Calu3 (cell line): ENCODE measurements around the gene DPAGT1. TPM values are rescaled to one million over a fixed set of nuclear protein-coding genes. Genes with fewer than 3 reads are reported as not detected.

Source experiments
- BruUV-seq: library from RNA; stranded (reverse); fragments of 400-500 nt; replicated peaks from 2 replicates; lab custom pipeline; 2021; lab: Mats Ljungman, UMichigan
- CTCF ChIA-PET: fragments of 300-600 bp; sonication (Branson Sonifier 250); formaldehyde crosslinking; loops from one replicate; lab custom pipeline; 2022; ENCODE audit warnings: antibody characterized with exemption; lab: Charles Lee
- DNase-seq: peaks from one replicate; pipeline ENCODE4 v3.0.0; 2022
- H3K27ac Mint-ChIP-seq: one replicate; pipeline ENCODE4 v1.8.0; 2022; ENCODE audit warnings: mixed read lengths; ENCODE audit not compliant: unreplicated experiment
- H3K27me3 Mint-ChIP-seq: one replicate; pipeline ENCODE4 v1.8.0; 2022; ENCODE audit warnings: mixed read lengths; ENCODE audit not compliant: unreplicated experiment
- H3K36me3 Mint-ChIP-seq: one replicate; pipeline ENCODE4 v1.8.0; 2022; ENCODE audit warnings: mild to moderate bottlenecking, moderate library complexity, mixed read lengths; ENCODE audit not compliant: insufficient read depth, unreplicated experiment
- H3K4me1 Mint-ChIP-seq: one replicate; pipeline ENCODE4 v1.8.0; 2022; ENCODE audit warnings: mild to moderate bottlenecking, low read depth, mixed read lengths; ENCODE audit not compliant: unreplicated experiment
- H3K4me3 Mint-ChIP-seq: one replicate; pipeline ENCODE4 v1.8.0; 2022; ENCODE audit warnings: mild to moderate bottlenecking, low read depth, moderate library complexity, mixed read lengths; ENCODE audit not compliant: unreplicated experiment
- H3K9me3 Mint-ChIP-seq: one replicate; pipeline ENCODE4 v1.8.0; 2022; ENCODE audit warnings: low read depth, mixed read lengths; ENCODE audit not compliant: unreplicated experiment
- CTCF ChIP-seq: fragments of 200-600 bp; IDR thresholded peaks from one replicate; pipeline ENCODE4 v1.8.0; 2022; ENCODE audit warnings: antibody characterized with exemption; ENCODE audit not compliant: unreplicated experiment
- intact Hi-C: fragments of 100-400 bp; cut with micrococcal nuclease; formaldehyde crosslinking; loops from one replicate; pipeline ENCODE4 v1.10.0; 2022; ENCODE audit not compliant: unreplicated experiment
- total RNA-seq: library from RNA; stranded (reverse); gene quantifications from 2 replicates; pipeline ENCODE4 v1.2.3, GENCODE V29; 2022

DPAGT1 gene
- total RNA-seq, 1 experiment from 2014 or later, result 47.6 TPM

DNA sequence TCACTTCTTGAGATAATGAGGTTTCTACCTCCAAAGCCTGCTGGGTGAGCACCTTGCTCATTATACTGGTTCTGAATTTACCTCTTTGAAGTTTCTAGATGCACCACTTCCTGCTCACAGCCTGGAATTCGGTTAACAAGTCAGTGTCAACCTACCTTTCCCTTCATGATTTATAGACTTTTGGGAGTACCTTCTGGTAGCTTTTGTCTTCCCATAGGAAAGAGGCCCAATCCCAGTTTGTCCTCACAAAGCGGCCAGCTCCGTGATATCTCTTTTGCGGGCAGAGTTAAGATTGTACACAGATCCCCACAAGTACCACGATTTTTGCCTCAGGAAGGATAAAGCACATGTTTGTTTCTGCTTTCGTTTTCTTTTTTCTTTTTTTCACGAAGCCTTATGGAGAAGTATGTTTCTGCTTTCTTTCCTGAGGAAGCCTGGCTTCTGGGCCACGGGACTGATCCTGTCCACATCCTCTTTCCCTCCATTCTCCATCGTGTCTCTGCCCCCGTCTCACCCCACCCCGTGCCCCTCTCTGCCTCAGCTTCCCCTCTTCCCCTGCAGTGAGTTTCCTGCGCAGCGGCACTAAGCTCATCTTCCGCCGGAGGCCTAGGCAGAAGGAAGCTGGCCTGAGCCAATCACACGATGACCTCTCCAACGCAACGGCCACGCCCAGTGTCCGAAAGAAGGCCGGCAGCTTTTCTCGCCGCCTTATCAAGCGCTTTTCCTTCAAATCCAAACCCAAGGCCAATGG lies 14.0 kb upstream of the DPAGT1 start:
- no peak for TF ChIP-seq CTCF
- intact Hi-C loops, result no loop called here
- Mint-ChIP-seq H3K36me3 (peaks cover 13% of the 10 kb centered on the region), H3K4me1 (peaks cover 8% of the 10 kb centered on the region), H3K9me3 (no peaks in the 10 kb centered on the region), H3K4me3 (no peak overlapping the region), H3K27me3 (no peaks in the 10 kb centered on the region), H3K27ac (no peak overlapping the region)
- CTCF ChIA-PET, result interaction anchor here (0.7 kb wide), 1 partner anchor 302 kb away, joined by 4 read pairs; no protein-coding TSS in a partner anchor
- BruUV-seq, result no TSS peak
- DNase-seq, result no peak

- peaks cover 7% of the 10 kb centered on the region for H3K36me3 Mint-ChIP-seq
- H3K27ac Mint-ChIP-seq, result no peak overlapping the region
- CTCF ChIA-PET, result no interaction called here
- H3K9me3 Mint-ChIP-seq, result no peaks in the 10 kb centered on the region
- DNase-seq, result no peak
- no peak overlapping the region for H3K4me3 Mint-ChIP-seq
- no peak for TF ChIP-seq CTCF
- peaks cover 2% of the 10 kb centered on the region for H3K4me1 Mint-ChIP-seq
- intact Hi-C loops, result no loop called here
- no peaks in the 10 kb centered on the region for H3K27me3 Mint-ChIP-seq
- BruUV-seq, result no TSS peak
These were observed 12.7 kb upstream of the DPAGT1 start for GRCh38 chr11:119114351-119114750.

DNA sequence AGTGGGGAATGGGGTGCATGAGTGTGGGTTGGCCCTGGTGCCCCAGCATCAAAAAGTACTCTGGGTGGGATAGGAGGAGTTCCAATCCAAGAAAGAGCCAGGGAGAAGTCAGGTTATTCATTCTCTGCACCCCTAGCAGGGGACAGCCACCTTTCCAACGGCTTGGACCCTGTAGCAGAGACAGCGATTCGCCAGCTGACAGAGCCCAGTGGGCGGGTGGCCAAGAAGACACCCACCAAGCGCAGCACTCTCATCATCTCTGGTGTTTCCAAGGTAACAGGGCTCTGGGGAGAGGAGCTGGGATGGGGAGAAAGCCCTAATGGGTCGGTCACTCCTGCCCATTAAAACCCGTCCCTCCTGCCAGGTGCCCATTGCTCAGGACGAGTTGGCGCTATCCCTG lies 12.1 kb upstream of the DPAGT1 start:
- peaks cover 12% of the 10 kb centered on the region for H3K36me3 Mint-ChIP-seq
- CTCF ChIA-PET, result no interaction called here
- H3K4me3 Mint-ChIP-seq, result no peak overlapping the region
- TF ChIP-seq CTCF, result no peak
- H3K27ac Mint-ChIP-seq, result no peak overlapping the region
- intact Hi-C loops, result no loop called here
- H3K4me1 Mint-ChIP-seq, result peaks cover 9% of the 10 kb centered on the region
- DNase-seq, result no peak
- no peaks in the 10 kb centered on the region for H3K27me3 Mint-ChIP-seq
- H3K9me3 Mint-ChIP-seq, result no peaks in the 10 kb centered on the region
- BruUV-seq, result no TSS peak

DNA sequence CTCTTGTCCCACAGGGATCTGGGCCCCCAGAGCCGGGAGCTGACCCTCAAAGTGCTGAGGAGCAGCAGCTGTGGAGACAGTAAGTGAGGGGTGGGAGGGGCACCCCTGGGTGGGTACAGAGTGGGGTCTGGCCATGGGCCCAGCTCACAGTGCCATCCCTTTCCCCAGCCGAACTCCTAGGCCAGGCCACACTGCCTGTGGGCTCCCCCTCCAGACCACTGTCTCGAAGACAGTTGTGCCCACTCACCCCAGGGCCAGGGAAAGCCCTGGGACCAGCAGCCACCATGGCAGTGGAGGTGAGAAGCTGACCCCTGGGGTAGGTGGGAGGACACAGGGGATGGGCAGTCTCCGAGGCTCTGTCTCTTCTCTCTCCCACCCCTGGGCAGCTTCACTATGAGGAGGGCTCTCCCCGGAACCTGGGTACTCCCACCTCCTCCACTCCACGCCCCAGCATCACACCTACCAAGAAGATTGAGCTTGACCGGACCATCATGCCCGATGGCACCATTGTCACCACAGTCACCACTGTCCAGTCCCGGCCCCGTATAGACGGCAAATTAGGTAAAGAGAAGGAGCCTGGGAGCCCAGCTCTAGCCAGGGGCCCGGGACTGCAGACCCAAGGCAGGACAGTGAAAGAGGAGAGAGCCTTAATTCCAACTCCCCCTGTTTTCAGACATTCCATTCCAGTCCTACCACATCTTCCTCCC lies 10.8 kb upstream of the DPAGT1 start:
- intact Hi-C loops, result no loop called here
- Mint-ChIP-seq H3K4me3 (no peak overlapping the region), H3K27ac (no peak overlapping the region), H3K36me3 (peaks cover 22% of the 10 kb centered on the region), H3K4me1 (peaks cover 13% of the 10 kb centered on the region), H3K27me3 (no peaks in the 10 kb centered on the region), H3K9me3 (no peaks in the 10 kb centered on the region)
- DNase-seq, result no peak
- no peak for TF ChIP-seq CTCF
- BruUV-seq, result no TSS peak
- CTCF ChIA-PET, result no interaction called here
